Panc1 (cell line): ENCODE measurements around the gene DLL1. TPM values are rescaled to one million over a fixed set of nuclear protein-coding genes. Genes with fewer than 3 reads are reported as not detected.

ENCODE experiments used
- ATAC-seq: fragments of 200-7000 bp; cut with Tn5 transposase; 2 replicates; pipeline ENCODE4 v1.9.1; 2020; ENCODE audit warnings: mild to moderate bottlenecking, moderate library complexity
- BruUV-seq: library from RNA; stranded (reverse); fragments of 400-500 nt; replicated peaks from 2 replicates; lab custom pipeline; 2021; lab: Mats Ljungman, UMichigan
- CTCF ChIA-PET: fragments of 300-600 bp; sonication (Branson Sonifier 250); formaldehyde crosslinking; loops from one replicate; lab custom pipeline; 2022; ENCODE audit warnings: antibody characterized with exemption; lab: Charles Lee
- POLR2A ChIA-PET: fragments of 300-600 bp; sonication (Branson Sonifier 250); formaldehyde crosslinking; loops from one replicate; lab custom pipeline; 2022; ENCODE audit warnings: antibody characterized with exemption; lab: Charles Lee
- DNase-seq: peaks from one replicate; pipeline ENCODE4 v3.0.0-alpha.2; 2010; ENCODE audit warnings: low read depth, low spot score
- H3K27ac ChIP-seq: 2 replicates; pipeline ENCODE4 v1.5.1; 2011; ENCODE audit warnings: mild to moderate bottlenecking, low read length, inconsistent platforms
- H3K27me3 ChIP-seq: fragments of 200-500 bp; sonication (Bioruptor generic); 2 replicates; pipeline ENCODE4 v1.6.0; 2014; ENCODE audit warnings: low read length, inconsistent platforms; ENCODE audit not compliant: control insufficient read depth, insufficient read depth
- H3K36me3 ChIP-seq: fragments of 200-500 bp; sonication (Bioruptor generic); 2 replicates; pipeline ENCODE4 v1.5.1; 2014; ENCODE audit warnings: inconsistent platforms, mild to moderate bottlenecking, low read length, moderate library complexity; ENCODE audit not compliant: control insufficient read depth, insufficient read depth
- H3K4me1 ChIP-seq: 2 replicates; pipeline ENCODE4 v1.5.1; 2011; ENCODE audit warnings: inconsistent platforms, mild to moderate bottlenecking, low read length, moderate library complexity; ENCODE audit not compliant: control insufficient read depth, insufficient read depth
- H3K4me3 ChIP-seq, 2 experiments: 2 replicates each; pipeline ENCODE4 v1.5.1; 2011 to 2012; ENCODE audit warnings: low read depth in 2 of 2, low read length in 2 of 2, mild to moderate bottlenecking in 2 of 2, inconsistent platforms in 1 of 2, moderate library complexity in 1 of 2
- H3K9me3 ChIP-seq: fragments of 200-500 bp; sonication (Bioruptor generic); 2 replicates; pipeline ENCODE4 v1.5.1; 2014; ENCODE audit warnings: low read depth, mild to moderate bottlenecking, inconsistent platforms, low read length, moderate library complexity; ENCODE audit not compliant: control insufficient read depth, insufficient read depth
- CTCF ChIP-seq: fragments of 450-650 bp; IDR thresholded peaks from 2 replicates; pipeline ENCODE4 v1.5.1; 2017; ENCODE audit warnings: mild to moderate bottlenecking
- POLR2AphosphoS5 ChIP-seq: IDR thresholded peaks from 2 replicates; pipeline ENCODE4 v1.6.1; 2012; ENCODE audit warnings: mild to moderate bottlenecking, low read depth, low read length, moderate library complexity
- REST ChIP-seq, 2 experiments: IDR thresholded peaks; 2 replicates each; pipeline ENCODE4 v1.6.1; 2011 to 2012; ENCODE audit warnings: low read depth in 2 of 2, control low read depth in 1 of 2, low read length in 1 of 2, mild to moderate bottlenecking in 1 of 2, moderate library complexity in 1 of 2; ENCODE audit not compliant: insufficient read depth in 1 of 2
- SIN3A ChIP-seq: IDR thresholded peaks from 2 replicates; pipeline ENCODE4 v1.6.1; 2012; ENCODE audit warnings: low read depth, mild to moderate bottlenecking, low read length, moderate library complexity, borderline replicate concordance; ENCODE audit not compliant: insufficient read depth
- TCF7L2 ChIP-seq: IDR thresholded peaks from 2 replicates; pipeline ENCODE4 v1.6.1; 2011; ENCODE audit warnings: mild to moderate bottlenecking, low read depth, low read length, inconsistent platforms
- in situ Hi-C: cut with HindIII; loops from 2 replicates; pipeline ENCODE4 v1.10.0; 2016; ENCODE audit warnings: low sequenced_read_pairs, low pct_unique_long_range_greater_than_20kb
- intact Hi-C: fragments of 100-400 bp; cut with micrococcal nuclease; formaldehyde crosslinking; loops from one replicate; pipeline ENCODE4 v1.10.0; 2022; ENCODE audit not compliant: unreplicated experiment
- total RNA-seq: library from RNA; stranded (reverse); gene quantifications from one replicate; pipeline ENCODE4 v1.2.1, GENCODE V29; 2021; ENCODE audit not compliant: unreplicated experiment

Gene DLL1
- total RNA-seq, 1 experiment from 2014 or later, result 2.4 TPM

- ChIA-PET POLR2A (no interaction called here), CTCF (no interaction called here)
- BruUV-seq, result no TSS peak
- no peak for TF ChIP-seq SIN3A
- no peak for TF ChIP-seq CTCF
- no peak for TF ChIP-seq POLR2AphosphoS5
- TF ChIP-seq REST (IDR thresholded peaks at IDR 0.05; ENCODE audit: insufficient read depth in 1 of 2, low read depth in 2 of 2, low read length in 1 of 2), result no peak
- no peak for TF ChIP-seq TCF7L2
- DNase-seq, result no peak
- Histone ChIP-seq H3K4me3 (no peak overlapping the region), H3K4me1 (no peaks in the 10 kb centered on the region), H3K9me3 (no peaks in the 10 kb centered on the region), H3K27me3 (peaks cover 6% of the 10 kb centered on the region; the same call in 1 of the 2 replicates), H3K27ac (no peak overlapping the region), H3K36me3 (no peaks in the 10 kb centered on the region)
- in situ Hi-C loops (no loop called here), intact Hi-C loops (no loop called here)
- ATAC-seq, result no peak
These were observed 38.9 kb downstream of the DLL1 start for GRCh38 chr6:170251776-170252571.

GRCh38 chr6:170250981-170251775 is 39.7 kb downstream of the DLL1 start:
- H3K9me3 ChIP-seq, result no peaks in the 10 kb centered on the region
- peaks cover 6% of the 10 kb centered on the region; the same call in 1 of the 2 replicates for H3K27me3 ChIP-seq
- DNase-seq (no peak), ATAC-seq (no peak)
- ChIA-PET CTCF (no interaction called here), POLR2A (no interaction called here)
- no peaks in the 10 kb centered on the region for H3K36me3 ChIP-seq
- intact Hi-C loops (no loop called here), in situ Hi-C loops (no loop called here)
- no TSS peak for BruUV-seq
- no peak overlapping the region for H3K4me3 ChIP-seq
- H3K4me1 ChIP-seq, result no peaks in the 10 kb centered on the region
- H3K27ac ChIP-seq, result no peak overlapping the region
- TF ChIP-seq SIN3A, result no peak
- no peak for TF ChIP-seq REST (IDR thresholded peaks at IDR 0.05; ENCODE audit: insufficient read depth in 1 of 2, low read depth in 2 of 2, low read length in 1 of 2)
- no peak for TF ChIP-seq POLR2AphosphoS5
- TF ChIP-seq TCF7L2, result no peak
- no peak for TF ChIP-seq CTCF
